ENCODE measurements around the gene CAMTA1.

GRCh38 chr1:6897138-6897537 lies 111.9 kb downstream of the CAMTA1 start:
- TF ChIP-seq, protein P1, sequence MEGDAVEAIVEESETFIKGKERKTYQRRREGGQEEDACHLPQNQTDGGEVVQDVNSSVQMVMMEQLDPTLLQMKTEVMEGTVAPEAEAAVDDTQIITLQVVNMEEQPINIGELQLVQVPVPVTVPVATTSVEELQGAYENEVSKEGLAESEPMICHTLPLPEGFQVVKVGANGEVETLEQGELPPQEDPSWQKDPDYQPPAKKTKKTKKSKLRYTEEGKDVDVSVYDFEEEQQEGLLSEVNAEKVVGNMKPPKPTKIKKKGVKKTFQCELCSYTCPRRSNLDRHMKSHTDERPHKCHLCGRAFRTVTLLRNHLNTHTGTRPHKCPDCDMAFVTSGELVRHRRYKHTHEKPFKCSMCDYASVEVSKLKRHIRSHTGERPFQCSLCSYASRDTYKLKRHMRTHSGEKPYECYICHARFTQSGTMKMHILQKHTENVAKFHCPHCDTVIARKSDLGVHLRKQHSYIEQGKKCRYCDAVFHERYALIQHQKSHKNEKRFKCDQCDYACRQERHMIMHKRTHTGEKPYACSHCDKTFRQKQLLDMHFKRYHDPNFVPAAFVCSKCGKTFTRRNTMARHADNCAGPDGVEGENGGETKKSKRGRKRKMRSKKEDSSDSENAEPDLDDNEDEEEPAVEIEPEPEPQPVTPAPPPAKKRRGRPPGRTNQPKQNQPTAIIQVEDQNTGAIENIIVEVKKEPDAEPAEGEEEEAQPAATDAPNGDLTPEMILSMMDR (IDR thresholded peaks at IDR 0.05 in 2 of 3, conservative IDR thresholded peaks at IDR 0.05 in 1 of 3; ENCODE audit: borderline replicate concordance in 1 of 3, insufficient read depth in 1 of 3, low read depth in 2 of 3, low read length in 2 of 3), result no peak
- TF ChIP-seq, protein P2, sequence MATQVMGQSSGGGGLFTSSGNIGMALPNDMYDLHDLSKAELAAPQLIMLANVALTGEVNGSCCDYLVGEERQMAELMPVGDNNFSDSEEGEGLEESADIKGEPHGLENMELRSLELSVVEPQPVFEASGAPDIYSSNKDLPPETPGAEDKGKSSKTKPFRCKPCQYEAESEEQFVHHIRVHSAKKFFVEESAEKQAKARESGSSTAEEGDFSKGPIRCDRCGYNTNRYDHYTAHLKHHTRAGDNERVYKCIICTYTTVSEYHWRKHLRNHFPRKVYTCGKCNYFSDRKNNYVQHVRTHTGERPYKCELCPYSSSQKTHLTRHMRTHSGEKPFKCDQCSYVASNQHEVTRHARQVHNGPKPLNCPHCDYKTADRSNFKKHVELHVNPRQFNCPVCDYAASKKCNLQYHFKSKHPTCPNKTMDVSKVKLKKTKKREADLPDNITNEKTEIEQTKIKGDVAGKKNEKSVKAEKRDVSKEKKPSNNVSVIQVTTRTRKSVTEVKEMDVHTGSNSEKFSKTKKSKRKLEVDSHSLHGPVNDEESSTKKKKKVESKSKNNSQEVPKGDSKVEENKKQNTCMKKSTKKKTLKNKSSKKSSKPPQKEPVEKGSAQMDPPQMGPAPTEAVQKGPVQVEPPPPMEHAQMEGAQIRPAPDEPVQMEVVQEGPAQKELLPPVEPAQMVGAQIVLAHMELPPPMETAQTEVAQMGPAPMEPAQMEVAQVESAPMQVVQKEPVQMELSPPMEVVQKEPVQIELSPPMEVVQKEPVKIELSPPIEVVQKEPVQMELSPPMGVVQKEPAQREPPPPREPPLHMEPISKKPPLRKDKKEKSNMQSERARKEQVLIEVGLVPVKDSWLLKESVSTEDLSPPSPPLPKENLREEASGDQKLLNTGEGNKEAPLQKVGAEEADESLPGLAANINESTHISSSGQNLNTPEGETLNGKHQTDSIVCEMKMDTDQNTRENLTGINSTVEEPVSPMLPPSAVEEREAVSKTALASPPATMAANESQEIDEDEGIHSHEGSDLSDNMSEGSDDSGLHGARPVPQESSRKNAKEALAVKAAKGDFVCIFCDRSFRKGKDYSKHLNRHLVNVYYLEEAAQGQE (IDR thresholded peaks at IDR 0.05; ENCODE audit: low read depth), result no peak
- TF ChIP-seq SIN3A (IDR thresholded peaks at IDR 0.05; ENCODE audit: low read depth), result no peak
- TF ChIP-seq JUND (IDR thresholded peaks at IDR 0.05), result no peak
- no peak for TF ChIP-seq POLR2AphosphoS5 (IDR thresholded peaks at IDR 0.05; ENCODE audit: low read depth, low read length)
- TF ChIP-seq ZNF274 (IDR thresholded peaks at IDR 0.05; ENCODE audit: low read depth, low read length), result no peak
- no peak for TF ChIP-seq ZBTB33 (IDR thresholded peaks at IDR 0.05; ENCODE audit: extremely low read depth, insufficient replicate concordance, low read length)
- TF ChIP-seq RAD21 (IDR thresholded peaks at IDR 0.05; ENCODE audit: low read depth), result no peak
- no peak for TF ChIP-seq EZH2 (IDR thresholded peaks at IDR 0.05)
- TF ChIP-seq POLR2A (IDR thresholded peaks at IDR 0.05; ENCODE audit: borderline replicate concordance, extremely low read depth, insufficient read depth, insufficient read length), result no peak
- TF ChIP-seq EZH2phosphoT487 (IDR thresholded peaks at IDR 0.05; ENCODE audit: borderline replicate concordance), result no peak
- no peak for TF ChIP-seq CBX3 (IDR thresholded peaks at IDR 0.05; ENCODE audit: low read depth)
- TF ChIP-seq SP1 (IDR thresholded peaks at IDR 0.05; ENCODE audit: low read depth), result no peak
- TF ChIP-seq EGR1 (IDR thresholded peaks at IDR 0.05; ENCODE audit: low read depth), result no peak

All from HCT116 (cell line).